ENCODE measurements around the gene CDC42BPA.

DNA sequence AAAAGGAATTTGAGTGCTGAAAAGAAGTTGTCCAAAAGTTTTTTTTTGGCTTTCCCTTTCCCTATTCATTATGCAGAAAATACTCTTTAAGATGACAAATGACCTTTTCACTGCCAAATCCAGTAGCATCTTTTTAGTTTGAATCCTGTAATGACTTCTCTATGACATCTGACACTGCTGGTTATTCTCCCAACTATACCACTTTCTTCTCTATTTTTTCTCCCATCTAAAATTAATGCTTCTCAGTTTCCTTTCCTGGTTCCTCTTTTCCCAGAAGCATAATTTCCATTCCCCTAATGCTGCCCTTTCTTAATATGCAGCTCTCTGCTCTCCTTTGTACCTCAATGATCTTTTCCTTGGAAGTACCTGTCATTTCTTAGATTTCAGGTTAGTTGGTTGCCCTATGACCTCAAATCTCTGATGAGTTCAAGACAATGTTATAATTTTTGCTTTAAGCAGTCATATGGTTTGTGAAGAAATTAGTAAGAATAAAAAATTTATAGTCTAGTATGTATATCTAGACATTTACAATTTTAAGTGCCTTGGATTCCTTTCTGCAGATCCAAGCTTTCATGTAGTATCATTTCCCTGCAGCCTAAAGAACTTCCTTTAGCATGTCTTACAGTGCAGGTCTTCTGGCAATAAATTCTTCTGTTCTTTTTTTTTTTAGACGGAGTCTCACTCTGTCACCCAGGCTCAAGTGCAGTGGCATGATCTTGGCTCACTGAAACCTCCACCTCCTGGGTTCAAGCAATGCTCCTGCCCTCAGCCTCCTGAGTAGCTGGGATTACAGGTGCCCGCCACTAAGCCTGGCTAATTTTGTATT is 150.8 kb downstream of the CDC42BPA start:
- no peak for TF ChIP-seq EP300 (IDR thresholded peaks at IDR 0.05)
- TF ChIP-seq CTCF (IDR thresholded peaks at IDR 0.05) = no peak

Data from stomach (tissue), 4 donors.